ENCODE results near the gene TMEM114.

Gene TMEM114

GRCh38 chr16:8611886-8612600, 21.7 kb upstream of the TMEM114 start:
- no peak for TF ChIP-seq CTCF (IDR thresholded peaks at IDR 0.05; ENCODE audit: low read depth, low read length, missing control alignments)
- no peak for DNase-seq (ENCODE audit: extremely low read depth, low read depth)
- no peak overlapping the region for H3K4me3 ChIP-seq (replicated peaks; ENCODE audit: low read depth, low read length)

GRCh38 chr16:8611122-8611521, 20.8 kb upstream of the TMEM114 start:
- no peak for TF ChIP-seq CTCF (IDR thresholded peaks at IDR 0.05; ENCODE audit: low read depth, low read length, missing control alignments)

GRCh38 chr16:8607214-8607613, 16.9 kb upstream of the TMEM114 start:
- TF ChIP-seq CTCF (IDR thresholded peaks at IDR 0.05; ENCODE audit: low read depth, low read length, missing control alignments) = no peak
- no peak overlapping the region for H3K4me3 ChIP-seq (replicated peaks; ENCODE audit: low read depth, low read length)

More at GRCh38 chr16:8611122-8611521, 20.8 kb upstream of the TMEM114 start:
- no peak overlapping the region for H3K4me3 ChIP-seq (replicated peaks; ENCODE audit: low read depth, low read length)
- no peak for DNase-seq (ENCODE audit: extremely low read depth, low read depth)

GRCh38 chr16:8605554-8605953, 15.2 kb upstream of the TMEM114 start:
- no peak for DNase-seq (ENCODE audit: extremely low read depth, low read depth)
- no peak for TF ChIP-seq CTCF (IDR thresholded peaks at IDR 0.05; ENCODE audit: low read depth, low read length, missing control alignments)
- no peak overlapping the region for H3K4me3 ChIP-seq (replicated peaks; ENCODE audit: low read depth, low read length)

More at GRCh38 chr16:8607214-8607613, 16.9 kb upstream of the TMEM114 start:
- DNase-seq (ENCODE audit: extremely low read depth, low read depth) = no peak

GRCh38 chr16:8600144-8600775, 9.9 kb upstream of the TMEM114 start:
- DNase-seq (ENCODE audit: extremely low read depth, low read depth) = no peak
- no peak for TF ChIP-seq CTCF (IDR thresholded peaks at IDR 0.05; ENCODE audit: low read depth, low read length, missing control alignments)
- H3K4me3 ChIP-seq (replicated peaks; ENCODE audit: low read depth, low read length) = no peak overlapping the region

GRCh38 chr16:8596581-8596980, 6.3 kb upstream of the TMEM114 start:
- H3K4me3 ChIP-seq (replicated peaks; ENCODE audit: low read depth, low read length) = no peak overlapping the region
- no peak for DNase-seq (ENCODE audit: extremely low read depth, low read depth)
- no peak for TF ChIP-seq CTCF (IDR thresholded peaks at IDR 0.05; ENCODE audit: low read depth, low read length, missing control alignments)

Measured in HFF-Myc (cell line).